KOPT-K1 (cell line): ENCODE data around the gene MSI2.

Experiments used
- H3K27ac ChIP-seq: fragments of 200-600 bp; sonication (generic); 2 replicates; pipeline ENCODE4 v1.5.1; 2016; ENCODE audit warnings: antibody characterized with exemption, mild to moderate bottlenecking, low read depth, low read length; ENCODE audit not compliant: poor library complexity, severe bottlenecking
- H3K36me3 ChIP-seq: fragments of 200-600 bp; sonication (generic); 2 replicates; pipeline ENCODE4 v1.5.1; 2017; ENCODE audit warnings: antibody characterized with exemption, mild to moderate bottlenecking, low read length, moderate library complexity; ENCODE audit not compliant: insufficient read depth
- H3K9me3 ChIP-seq: fragments of 200-600 bp; sonication (generic); 2 replicates; pipeline ENCODE4 v1.5.1; 2017; ENCODE audit warnings: antibody characterized with exemption, low read length, mild to moderate bottlenecking; ENCODE audit not compliant: insufficient read depth, poor library complexity, severe bottlenecking

Gene MSI2

DNA sequence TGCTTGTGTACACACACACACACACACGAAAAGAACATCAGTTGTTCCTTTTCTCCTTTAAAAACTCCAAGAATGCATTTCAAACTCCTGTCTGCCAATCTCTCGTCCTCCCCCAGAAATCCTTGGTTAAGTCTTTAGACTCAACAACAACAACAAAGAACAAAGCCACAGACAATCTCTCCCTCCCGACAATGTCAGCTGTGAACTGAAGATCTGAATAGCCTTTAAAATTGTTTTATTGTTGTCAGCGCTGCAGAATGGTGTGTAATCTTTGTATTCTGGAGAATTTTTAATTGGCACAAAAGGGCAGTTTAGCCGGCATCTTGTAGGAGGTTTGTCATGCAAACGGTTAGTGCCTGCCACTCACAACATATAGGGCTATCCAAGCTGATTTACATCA lies 219.5 kb downstream of the MSI2 start:
- Histone ChIP-seq H3K36me3 (peaks cover 67% of the 10 kb centered on the region), H3K27ac (peak overlapping the region; percentile 95), H3K9me3 (no peaks in the 10 kb centered on the region)

DNA sequence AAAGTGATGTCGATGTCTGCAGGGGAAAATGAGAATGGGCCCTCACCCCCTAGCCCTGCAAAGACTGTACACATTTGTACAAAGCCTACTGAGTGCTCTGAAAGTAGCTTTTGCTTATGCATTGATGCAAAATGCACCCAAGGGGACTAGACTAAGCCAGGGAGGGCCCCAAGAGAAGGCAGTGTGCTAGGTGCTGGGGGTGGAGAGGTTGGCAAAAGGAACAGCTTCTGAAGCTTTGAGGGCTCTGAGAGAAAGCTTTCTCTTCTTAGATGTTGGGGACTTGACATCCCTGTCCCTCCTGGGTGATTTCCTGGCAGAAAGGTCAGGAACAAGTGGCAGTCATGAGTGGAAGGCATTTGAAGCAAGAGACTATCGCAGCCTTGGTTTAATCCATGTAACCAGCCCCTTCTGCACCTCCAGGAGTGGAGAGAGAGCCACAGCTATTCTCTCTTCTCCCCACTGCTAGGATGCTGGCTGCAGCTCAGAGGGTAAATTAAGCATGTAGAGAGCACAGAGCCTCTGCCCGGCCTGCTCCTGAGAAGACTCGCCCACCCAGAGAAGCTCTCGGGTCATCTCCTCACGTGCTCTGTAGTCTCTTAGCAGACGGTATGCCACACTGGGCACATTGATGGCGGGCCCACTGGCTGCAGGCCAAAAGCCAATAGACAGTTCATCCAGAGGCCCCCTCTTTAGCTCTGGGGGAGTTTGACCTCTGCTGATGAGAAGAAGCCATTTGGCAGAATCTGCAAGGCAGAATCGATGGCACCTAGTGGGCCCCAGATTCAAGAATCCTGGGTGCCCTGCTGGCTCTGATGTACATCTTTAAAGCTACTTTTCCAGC lies 221.4 kb downstream of the MSI2 start:
- H3K9me3 ChIP-seq: no peaks in the 10 kb centered on the region
- peak overlapping the region; percentile 95 for H3K27ac ChIP-seq
- peaks cover 83% of the 10 kb centered on the region for H3K36me3 ChIP-seq

DNA sequence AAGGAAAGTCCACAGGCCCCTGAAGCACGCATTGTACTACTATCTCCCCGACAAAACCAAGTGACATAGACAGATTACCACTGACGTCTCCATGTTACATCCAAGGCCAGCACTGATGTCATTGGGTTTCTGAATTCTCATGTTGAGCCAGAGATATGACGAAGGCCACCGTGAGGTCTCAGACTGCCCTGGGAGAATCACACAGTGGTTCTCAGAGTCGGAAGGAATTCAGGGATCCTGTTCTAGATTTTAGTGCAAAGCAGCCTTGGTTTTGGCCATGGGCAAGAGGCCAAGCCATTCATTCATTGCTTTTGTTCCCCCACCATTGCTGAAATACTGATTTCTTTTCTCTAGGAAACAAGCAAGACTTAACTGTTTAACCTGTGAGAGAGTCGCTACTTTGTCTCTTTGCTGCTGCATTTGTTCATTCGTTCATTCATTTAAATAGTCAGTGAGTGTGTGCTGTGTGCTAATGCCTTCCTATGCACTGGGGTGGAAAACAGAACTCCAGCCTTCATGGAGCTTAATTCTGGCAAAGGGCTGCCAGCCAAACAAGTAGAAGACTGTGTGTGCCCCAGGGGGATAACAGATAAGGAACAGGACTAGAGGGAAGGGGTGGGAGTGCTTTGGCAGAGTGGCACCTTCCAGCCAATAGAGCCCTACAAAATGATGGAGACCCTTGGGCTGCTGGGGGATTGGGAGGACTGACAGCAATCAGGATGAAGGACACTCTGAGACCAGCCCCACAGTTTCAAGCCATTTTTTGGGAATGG lies 222.3 kb downstream of the MSI2 start:
- H3K9me3 ChIP-seq: no peaks in the 10 kb centered on the region
- H3K36me3 ChIP-seq: peaks cover 76% of the 10 kb centered on the region
- peak overlapping the region; percentile 95 for H3K27ac ChIP-seq

DNA sequence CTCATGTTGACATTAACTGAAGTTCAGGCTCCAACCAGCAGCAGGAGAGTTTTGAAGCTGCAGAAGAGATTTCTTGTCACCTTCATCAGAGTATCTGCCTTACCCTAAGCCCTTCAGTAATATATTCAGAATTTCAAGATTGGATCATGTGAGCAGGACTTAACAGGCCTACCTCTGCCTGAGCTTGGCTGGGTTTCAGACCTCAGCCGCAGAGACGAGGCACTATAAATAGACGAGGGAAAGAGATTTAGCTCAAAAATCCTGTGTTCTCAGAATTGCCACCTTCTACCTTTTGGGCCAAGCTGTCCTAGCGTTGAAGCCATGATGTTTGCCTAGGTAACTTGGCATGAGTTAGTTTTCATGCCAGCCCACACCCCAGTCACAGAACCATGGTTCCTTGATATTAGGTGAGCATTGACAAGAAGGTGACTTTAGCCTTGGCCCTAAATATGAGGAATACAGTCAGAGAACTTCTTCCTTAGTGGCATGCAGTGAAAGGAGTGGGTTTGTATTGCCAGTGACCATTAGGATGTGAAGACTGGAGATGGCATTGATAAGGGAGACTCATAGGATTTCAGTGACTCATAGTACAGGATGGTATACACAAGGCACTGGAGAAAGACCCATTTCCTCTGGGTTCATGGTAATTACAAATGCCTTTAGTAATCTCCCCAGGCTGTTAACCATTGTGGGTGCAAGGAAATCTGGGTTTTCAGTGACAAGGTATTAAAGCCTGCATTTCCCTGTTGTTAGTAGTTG lies 224.3 kb downstream of the MSI2 start:
- H3K9me3 ChIP-seq: no peaks in the 10 kb centered on the region
- peak overlapping the region; percentile 95 for H3K27ac ChIP-seq
- peaks cover 60% of the 10 kb centered on the region for H3K36me3 ChIP-seq

DNA sequence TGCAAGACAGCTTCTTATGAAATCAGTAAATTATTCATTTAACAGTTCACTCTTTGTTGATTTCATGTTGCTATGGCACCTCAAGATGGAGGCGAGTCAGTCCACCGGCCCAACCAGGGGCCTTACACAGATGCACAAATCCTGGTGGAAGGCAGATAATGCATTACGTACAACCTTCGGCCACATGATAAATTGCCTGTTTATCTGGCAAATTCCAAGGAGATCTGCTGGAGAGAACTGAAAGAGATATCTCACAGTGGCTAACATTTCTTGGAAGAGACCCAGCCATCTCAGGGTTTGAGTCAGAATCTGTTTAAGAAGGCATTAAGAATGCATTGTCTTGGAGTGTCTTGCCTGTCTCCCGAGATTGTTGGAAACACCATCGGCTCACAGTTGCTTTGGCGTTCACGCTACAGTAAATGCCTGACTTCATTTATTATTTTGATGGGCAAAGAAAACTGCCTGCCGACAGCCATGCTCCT lies 225.6 kb downstream of the MSI2 start:
- Histone ChIP-seq H3K36me3 (peaks cover 49% of the 10 kb centered on the region), H3K27ac (peak overlapping the region; percentile 95), H3K9me3 (no peaks in the 10 kb centered on the region)

DNA sequence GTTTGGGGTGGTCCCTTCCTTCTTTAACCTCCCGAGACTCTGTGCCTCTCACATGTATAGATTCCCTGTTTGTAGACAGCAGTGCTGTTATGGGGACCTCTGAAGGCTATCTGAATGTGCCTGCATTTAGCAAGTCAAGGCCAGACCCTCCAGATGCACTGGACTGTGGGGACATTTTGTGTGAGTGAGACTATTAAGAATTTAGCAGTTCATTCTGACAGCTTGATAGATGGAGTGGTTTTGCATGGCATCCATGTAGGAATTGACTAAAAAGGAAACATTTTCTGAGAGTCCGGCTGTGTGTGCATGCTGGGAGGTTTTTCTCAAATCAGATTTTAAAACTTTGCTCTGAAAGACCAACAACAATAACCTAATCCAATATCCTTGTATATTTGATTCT lies 226.3 kb downstream of the MSI2 start:
- peaks cover 43% of the 10 kb centered on the region for H3K36me3 ChIP-seq
- H3K27ac ChIP-seq: peak overlapping the region; percentile 95

DNA sequence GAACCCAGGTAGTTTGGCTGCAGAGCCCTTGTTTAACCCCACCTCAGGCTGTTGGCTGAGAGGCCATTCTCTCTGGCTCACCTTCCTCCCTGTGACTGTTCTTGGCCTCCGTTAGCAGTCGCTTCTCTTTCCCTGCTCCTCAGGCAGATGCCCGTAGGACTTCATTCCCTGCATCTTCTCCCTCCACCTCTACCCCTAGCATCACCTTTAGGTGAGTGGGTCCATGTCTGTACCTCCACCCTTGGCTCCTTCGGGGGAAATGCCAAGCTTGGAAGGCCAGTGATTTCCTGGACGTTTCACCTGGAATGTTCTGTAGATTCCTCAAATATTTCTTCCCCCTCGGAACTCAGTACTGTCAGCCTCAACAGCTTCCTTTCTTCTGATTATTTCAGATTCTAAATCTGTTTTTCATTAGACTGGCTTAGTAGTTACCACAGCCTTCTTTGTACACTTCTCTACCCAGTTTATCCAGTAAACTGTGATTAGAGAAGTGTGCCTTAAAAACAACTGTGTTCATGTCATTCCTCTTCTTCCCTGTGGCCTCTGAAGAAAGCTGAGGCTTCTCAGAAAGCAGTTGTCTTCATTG lies 227.9 kb downstream of the MSI2 start:
- H3K36me3 ChIP-seq: peaks cover 34% of the 10 kb centered on the region
- H3K9me3 ChIP-seq: no peaks in the 10 kb centered on the region
- H3K27ac ChIP-seq: peak overlapping the region; percentile 95

More for the DNA sequence above, 226.3 kb downstream of the MSI2 start:
- no peaks in the 10 kb centered on the region for H3K9me3 ChIP-seq

DNA sequence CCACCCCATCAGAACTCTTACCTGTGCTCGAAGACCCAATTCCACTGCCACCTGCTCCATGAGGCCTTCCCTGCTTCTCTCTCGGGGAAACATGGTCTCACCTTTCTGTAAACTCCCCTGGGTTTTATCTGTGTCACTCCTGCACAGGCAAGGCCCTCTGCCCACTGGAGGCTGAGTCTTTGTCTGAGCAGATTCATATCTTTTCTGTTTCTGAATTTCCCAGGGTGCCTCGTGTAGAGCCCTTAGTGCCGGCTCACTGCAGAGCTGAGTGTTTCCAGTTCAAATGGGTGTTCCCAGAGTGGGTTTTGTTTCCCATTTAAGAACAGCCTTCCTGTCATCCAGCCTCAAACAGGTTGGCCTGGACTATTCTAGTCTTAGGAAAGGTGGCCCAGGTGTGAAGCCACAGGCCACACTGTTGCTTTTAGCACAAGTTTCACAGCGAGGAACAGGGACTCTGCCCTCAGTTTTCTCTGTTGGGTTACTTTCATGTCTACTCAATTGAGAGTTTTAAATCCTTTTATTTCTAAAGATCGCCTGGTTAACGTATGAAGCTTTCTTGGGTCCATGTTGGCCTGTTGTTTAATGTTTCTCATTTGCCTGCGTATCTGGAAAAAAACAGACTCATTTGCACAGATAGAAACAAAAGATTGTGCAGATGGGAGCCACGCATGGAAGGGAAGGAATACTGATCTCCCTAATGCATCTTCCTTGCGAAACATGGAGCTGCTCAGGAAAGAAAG lies 228.7 kb downstream of the MSI2 start:
- Histone ChIP-seq H3K27ac (peak overlapping the region; percentile 95), H3K9me3 (no peaks in the 10 kb centered on the region), H3K36me3 (peaks cover 34% of the 10 kb centered on the region)

DNA sequence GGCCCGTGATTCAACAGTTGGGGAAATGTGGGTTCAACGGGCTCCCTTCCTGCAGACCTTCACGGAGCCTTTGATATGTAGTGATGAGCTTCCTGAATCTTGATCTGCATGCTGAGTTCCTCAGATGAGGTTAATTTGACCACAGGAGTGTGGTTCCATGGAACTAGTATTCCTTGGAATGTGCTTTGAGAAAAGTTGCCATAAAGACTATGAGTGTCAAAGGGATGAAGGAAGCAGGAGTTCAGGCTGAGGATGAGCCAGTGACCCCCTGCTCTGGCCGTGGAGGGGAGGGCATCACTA lies 229.2 kb downstream of the MSI2 start:
- Histone ChIP-seq H3K27ac (peak overlapping the region; percentile 95), H3K9me3 (no peaks in the 10 kb centered on the region), H3K36me3 (peaks cover 33% of the 10 kb centered on the region)

DNA sequence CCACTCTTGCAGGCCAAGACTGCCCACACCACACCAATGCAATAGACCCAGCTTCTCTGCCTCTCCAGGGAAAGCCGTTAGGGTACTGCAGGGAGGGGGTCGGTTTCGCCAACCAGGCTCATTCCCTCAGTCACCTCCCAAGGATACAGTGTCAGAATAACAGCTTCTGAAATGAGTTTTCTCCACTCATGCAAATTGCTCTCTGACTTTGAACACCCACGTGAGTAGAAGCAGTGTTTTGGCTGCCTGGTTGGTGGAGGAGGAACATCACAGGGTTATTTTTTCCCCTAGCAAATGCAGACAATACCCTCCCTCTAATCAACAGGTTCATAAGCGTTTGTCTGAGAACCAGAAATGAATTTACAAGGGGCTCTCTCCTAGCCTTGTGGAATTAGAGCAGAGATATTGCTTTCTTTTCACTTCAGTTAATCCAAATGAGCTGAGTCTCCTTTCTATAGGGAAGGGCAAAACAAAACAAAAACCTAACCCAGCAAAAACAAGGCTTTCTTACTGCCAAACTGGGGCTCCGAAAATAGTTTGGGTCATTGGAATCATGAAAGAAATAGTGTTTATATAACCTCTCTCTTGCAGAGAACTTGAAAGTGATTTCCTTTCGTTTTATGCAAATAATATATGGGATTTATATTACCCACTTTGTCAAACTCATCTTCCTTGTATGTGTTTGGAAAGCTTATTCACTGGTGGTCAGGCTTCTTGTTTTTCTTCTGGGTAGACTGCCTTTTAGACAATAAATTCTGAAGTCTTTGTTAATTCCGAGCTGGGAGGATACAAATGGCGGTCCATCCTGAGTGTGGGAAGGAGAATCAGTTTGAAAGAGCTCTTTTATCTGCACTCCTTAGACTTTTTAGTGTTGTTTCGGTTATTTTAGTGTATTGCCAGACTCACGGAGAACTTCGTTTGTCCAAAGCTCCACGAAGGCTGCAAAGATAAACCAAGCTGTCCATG lies 229.9 kb downstream of the MSI2 start:
- H3K9me3 ChIP-seq: no peaks in the 10 kb centered on the region
- peak overlapping the region; percentile 95 for H3K27ac ChIP-seq
- H3K36me3 ChIP-seq: peaks cover 35% of the 10 kb centered on the region

DNA sequence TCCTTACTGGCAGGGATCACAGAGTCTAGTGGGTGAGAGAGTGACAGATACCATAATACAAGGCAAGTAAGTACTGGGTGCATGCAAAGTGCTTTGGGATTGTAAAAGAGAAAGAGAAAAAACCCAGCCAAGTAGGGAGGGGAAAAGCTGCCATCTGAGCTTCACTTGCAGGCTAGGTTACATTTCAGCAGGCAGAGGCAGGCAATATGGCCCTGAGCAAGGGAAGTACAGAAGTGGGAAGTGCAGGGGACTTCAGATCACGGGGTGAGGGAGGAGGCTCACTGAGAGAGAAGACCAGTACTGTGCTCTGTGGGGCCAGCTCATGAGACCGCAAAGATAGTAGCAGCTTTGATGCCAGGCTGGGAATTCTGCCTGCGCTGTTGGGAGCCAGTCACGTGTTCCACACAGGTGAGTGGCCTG lies 230.6 kb downstream of the MSI2 start:
- peaks cover 33% of the 10 kb centered on the region for H3K36me3 ChIP-seq
- peak overlapping the region; percentile 95 for H3K27ac ChIP-seq
- H3K9me3 ChIP-seq: no peaks in the 10 kb centered on the region

DNA sequence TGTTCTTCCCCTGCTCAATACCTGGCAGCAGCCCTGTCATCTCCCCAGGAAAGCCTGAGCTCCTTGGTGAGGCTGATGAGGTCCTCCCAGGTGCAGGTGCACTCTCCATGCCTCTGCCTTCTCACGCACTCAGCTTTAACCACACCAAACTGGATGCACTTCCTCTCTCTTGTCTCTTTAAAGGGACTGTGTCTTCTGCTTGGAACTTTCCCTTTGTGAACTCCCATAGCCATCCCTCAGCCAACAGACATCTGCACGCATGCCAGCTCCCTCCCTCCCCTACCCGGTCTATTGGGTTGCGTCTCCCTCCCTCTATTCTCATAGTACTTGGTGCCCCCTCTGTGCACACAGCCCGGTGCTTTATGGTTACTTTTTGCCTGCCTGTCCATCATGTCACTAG lies 231.2 kb downstream of the MSI2 start:
- peaks cover 33% of the 10 kb centered on the region for H3K36me3 ChIP-seq
- H3K9me3 ChIP-seq: no peaks in the 10 kb centered on the region
- H3K27ac ChIP-seq: peak overlapping the region; percentile 95

DNA sequence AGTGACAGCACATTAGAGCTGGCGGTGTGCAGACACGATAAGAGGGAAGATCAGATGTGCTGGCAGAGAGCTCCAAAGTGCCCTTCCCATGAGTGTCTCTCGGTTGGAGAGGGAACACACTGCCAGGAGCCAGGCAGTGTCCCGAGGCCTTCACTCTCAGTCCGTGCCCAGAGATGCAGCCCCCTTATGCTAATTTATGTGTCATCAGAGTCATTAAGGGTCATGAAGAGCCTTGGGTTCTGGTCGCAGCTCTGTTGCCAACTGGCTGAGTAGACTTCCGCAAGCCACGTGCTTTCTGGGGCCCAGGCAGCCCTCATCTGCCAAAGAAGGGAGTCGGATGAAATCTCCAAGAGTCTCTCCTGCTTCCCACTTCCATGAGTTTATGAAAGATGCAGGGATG lies 232.5 kb downstream of the MSI2 start:
- Histone ChIP-seq H3K9me3 (no peaks in the 10 kb centered on the region), H3K27ac (peak overlapping the region; percentile 95), H3K36me3 (peaks cover 44% of the 10 kb centered on the region)
